ENCODE results near the gene CAMTA1.
"Not testable (repeated sequence)": the region's sequence is repeated elsewhere in the genome, so short reads cannot be mapped to it uniquely, and the experiment has no call there.

CAMTA1 gene

DNA sequence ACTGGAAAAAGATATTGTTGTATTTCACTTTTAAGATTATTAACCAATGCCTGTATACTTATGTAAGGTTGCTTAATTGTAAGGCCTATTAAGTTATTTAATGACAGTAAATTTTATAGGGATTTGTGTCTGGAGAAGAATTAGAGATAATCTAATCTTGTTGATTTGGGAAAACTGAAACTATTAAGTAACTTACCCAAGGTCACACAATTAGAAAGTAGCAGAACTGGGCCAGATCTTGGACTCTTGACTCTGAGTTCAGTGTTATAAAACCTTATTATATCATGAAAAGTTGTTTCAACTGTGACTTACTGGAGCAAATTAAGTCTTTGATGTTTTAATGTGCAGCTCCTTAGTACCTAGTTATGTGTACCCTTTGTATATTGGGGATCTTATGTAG, 38.5 kb downstream of the CAMTA1 start:
- no peak for TF ChIP-seq Cebpa-rat (IDR thresholded peaks at IDR 0.05)
- H3K4me1 ChIP-seq: peaks cover 41% of the 10 kb centered on the region

DNA sequence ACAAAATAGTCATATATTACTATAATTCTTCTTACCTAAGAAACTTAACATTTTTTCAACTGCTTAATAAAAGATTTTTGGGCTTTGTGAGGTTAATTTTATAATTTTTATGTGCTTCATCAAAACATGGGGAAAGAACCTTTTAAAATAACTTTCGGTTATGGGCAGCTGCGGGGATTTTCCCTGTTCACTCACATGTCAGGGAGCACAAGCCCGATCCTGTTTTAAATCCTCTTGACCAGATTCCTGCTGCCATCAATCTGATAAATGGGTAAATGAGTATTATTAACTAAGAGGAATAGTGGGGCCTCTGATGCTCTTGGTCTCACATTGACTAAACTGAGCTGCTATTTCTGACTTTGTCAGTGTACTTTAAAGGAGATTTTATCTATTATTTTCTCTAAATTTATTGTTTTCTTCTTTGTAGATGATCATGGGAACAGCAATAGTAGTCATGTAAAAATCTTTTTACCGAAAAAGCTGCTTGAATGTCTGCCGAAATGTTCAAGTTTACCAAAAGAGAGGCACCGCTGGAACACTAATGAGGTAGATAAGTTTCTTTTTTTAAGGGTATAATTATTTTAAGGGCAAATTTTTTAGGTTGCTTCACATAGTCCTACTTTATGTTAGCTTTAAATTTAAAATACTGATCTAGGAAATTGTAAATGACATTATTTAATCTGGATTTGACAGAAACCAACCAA, 39.6 kb downstream of the CAMTA1 start:
- no peak for TF ChIP-seq Cebpa-rat (IDR thresholded peaks at IDR 0.05)
- peaks cover 25% of the 10 kb centered on the region for H3K36me3 ChIP-seq
- H3K4me1 ChIP-seq: peaks cover 37% of the 10 kb centered on the region
- H3K9me3 ChIP-seq: no peaks in the 10 kb centered on the region
- H4K20me1 ChIP-seq: peaks cover 83% of the 10 kb centered on the region
- no peak overlapping the region for H3K4me2 ChIP-seq
- no peak overlapping the region for H3K4me3 ChIP-seq
- no peak overlapping the region for H3K27ac ChIP-seq
- no peak overlapping the region for H3K9ac ChIP-seq
- H3K27me3 ChIP-seq: no peaks in the 10 kb centered on the region

More for the DNA sequence above, 38.5 kb downstream of the CAMTA1 start:
- H3K36me3 ChIP-seq: peaks cover 15% of the 10 kb centered on the region
- H3K9ac ChIP-seq: no peak overlapping the region
- H3K4me3 ChIP-seq: no peak overlapping the region
- H4K20me1 ChIP-seq: peaks cover 85% of the 10 kb centered on the region
- H3K27me3 ChIP-seq: no peaks in the 10 kb centered on the region
- no peak overlapping the region for H3K4me2 ChIP-seq
- H3K27ac ChIP-seq: no peak overlapping the region
- no peaks in the 10 kb centered on the region for H3K9me3 ChIP-seq

DNA sequence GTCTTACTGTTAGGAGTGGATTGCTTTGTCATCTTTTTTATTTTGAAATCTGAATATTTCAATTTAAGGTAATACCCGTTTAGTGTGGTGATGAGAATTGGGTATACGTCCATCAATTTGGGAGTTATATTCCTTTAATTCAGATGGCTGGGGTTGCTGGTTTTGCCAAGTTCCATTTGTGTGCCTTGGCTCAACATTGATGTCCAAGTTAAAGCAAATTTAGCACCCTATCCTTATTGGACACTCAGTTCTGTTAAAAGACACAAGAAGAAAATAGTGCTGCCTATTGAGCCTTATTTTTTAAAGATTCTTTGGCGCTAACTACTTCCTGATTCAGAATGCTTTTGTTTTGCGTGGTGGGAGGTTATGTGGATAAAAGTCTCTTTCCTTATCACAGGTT, 40.6 kb downstream of the CAMTA1 start:
- Histone ChIP-seq H3K4me1 (peaks cover 27% of the 10 kb centered on the region), H3K4me3 (no peak overlapping the region), H3K9me3 (no peaks in the 10 kb centered on the region), H3K36me3 (peaks cover 34% of the 10 kb centered on the region), H3K27me3 (no peaks in the 10 kb centered on the region), H3K4me2 (no peak overlapping the region), H3K27ac (no peak overlapping the region), H3K9ac (no peak overlapping the region), H4K20me1 (peaks cover 73% of the 10 kb centered on the region)
- no peak for TF ChIP-seq Cebpa-rat (IDR thresholded peaks at IDR 0.05)

DNA sequence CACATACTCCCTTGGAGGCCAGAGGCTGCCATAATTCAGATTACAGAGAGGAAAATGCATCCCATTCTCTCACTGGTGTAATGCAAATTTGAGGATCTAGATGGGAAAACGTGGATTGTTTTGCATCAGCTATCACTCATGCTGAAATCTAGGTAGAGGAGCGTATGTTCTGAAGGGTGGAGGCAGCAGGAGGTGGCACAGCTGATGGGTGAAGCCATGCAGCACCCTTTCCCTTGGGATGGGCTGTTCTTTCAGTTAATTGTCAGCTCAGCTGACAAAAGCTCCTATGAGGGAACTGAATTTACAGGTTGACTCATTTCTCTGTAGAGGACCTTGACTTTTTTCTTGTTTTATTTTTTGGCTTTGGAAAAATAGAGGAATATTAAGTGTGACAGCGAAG, 41.8 kb downstream of the CAMTA1 start:
- Histone ChIP-seq H3K4me1 (peaks cover 26% of the 10 kb centered on the region), H3K27me3 (no peaks in the 10 kb centered on the region), H3K4me2 (no peak overlapping the region), H3K27ac (no peak overlapping the region), H3K36me3 (peaks cover 35% of the 10 kb centered on the region), H3K4me3 (no peak overlapping the region), H3K9me3 (no peaks in the 10 kb centered on the region), H4K20me1 (peaks cover 70% of the 10 kb centered on the region; the same call in 1 of the 2 replicates), H3K9ac (no peak overlapping the region)
- TF ChIP-seq Cebpa-rat (IDR thresholded peaks at IDR 0.05): no peak

DNA sequence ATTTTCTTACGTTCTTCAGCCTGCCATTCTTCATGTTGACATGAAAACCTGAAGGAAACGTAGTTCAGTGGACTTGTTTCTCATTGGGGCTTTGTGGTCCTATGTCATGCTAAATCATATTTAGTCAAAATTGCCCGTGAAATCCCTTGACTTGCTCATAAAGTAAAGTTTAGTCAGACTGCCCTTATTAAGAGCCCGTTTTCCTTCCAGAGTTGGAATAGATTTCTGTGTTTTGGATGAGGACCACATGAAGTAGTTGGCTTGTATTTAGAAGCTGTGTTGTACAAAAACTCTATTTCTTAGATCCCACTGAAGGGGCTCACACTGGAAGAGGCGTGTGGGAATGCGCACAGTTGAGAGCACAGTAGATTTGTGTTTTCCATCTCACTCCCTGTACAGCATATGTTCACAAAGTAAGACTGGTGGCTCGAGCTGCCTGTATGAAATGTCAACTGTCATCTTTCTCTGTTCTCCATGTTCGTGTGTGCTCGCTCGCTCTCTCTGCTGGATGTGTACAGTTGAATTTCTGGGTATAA, 42.4 kb downstream of the CAMTA1 start:
- H3K9me3 ChIP-seq: no peaks in the 10 kb centered on the region
- H3K4me3 ChIP-seq: no peak overlapping the region
- H3K9ac ChIP-seq: no peak overlapping the region
- no peaks in the 10 kb centered on the region for H3K27me3 ChIP-seq
- TF ChIP-seq Cebpa-rat (IDR thresholded peaks at IDR 0.05): no peak
- no peak overlapping the region for H3K4me2 ChIP-seq
- peaks cover 70% of the 10 kb centered on the region; the same call in 1 of the 2 replicates for H4K20me1 ChIP-seq
- H3K27ac ChIP-seq: no peak overlapping the region
- peaks cover 20% of the 10 kb centered on the region for H3K4me1 ChIP-seq
- H3K36me3 ChIP-seq: peaks cover 35% of the 10 kb centered on the region

DNA sequence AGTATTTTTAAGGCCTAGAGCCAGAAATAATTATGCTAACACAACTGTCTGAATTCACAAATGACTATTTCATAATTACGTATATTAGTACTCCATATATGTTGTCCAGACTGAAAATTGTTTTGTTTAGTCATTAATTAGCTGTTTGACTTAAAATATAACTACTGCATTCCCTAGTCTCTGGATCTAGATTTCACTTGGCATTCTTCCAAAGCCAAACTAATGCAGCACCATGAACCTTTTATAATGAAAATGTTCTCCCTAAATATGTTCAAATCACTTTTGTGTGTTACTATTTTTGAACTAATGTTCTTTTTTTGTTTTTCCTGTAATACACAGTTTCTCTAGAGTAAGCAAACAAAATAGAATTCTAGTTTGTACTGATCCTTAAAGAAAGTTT, 46.1 kb downstream of the CAMTA1 start:
- peaks cover 50% of the 10 kb centered on the region for H3K36me3 ChIP-seq
- TF ChIP-seq Cebpa-rat (IDR thresholded peaks at IDR 0.05): no peak
- H3K27me3 ChIP-seq: no peaks in the 10 kb centered on the region
- H3K4me2 ChIP-seq: no peak overlapping the region
- no peak overlapping the region for H3K4me3 ChIP-seq
- H3K9ac ChIP-seq: no peak overlapping the region
- H3K9me3 ChIP-seq: no peaks in the 10 kb centered on the region
- H4K20me1 ChIP-seq: peaks cover 79% of the 10 kb centered on the region
- no peak overlapping the region for H3K27ac ChIP-seq
- peaks cover 13% of the 10 kb centered on the region for H3K4me1 ChIP-seq

DNA sequence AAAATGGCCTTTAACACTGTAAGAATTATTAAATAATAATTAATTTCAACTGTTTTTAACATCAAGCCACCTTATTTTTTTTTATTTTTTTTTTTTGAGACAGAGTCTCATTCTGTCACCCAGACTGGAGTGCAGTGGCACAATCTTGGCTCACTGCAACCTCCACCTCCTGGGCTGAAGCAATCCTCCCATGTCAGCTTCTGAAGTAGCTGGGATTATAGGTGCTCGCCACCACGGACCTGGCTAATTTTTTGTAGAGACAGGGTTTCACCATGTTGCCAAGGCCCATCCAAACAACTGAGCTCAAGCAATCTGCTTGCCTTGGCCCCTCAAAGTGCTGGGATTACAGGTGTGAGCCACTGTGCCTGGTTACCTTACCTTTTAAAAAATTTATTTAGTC, 46.8 kb downstream of the CAMTA1 start:
- peaks cover 80% of the 10 kb centered on the region for H4K20me1 ChIP-seq
- H3K9ac ChIP-seq, H3K27ac ChIP-seq: not testable (repeated sequence)

DNA sequence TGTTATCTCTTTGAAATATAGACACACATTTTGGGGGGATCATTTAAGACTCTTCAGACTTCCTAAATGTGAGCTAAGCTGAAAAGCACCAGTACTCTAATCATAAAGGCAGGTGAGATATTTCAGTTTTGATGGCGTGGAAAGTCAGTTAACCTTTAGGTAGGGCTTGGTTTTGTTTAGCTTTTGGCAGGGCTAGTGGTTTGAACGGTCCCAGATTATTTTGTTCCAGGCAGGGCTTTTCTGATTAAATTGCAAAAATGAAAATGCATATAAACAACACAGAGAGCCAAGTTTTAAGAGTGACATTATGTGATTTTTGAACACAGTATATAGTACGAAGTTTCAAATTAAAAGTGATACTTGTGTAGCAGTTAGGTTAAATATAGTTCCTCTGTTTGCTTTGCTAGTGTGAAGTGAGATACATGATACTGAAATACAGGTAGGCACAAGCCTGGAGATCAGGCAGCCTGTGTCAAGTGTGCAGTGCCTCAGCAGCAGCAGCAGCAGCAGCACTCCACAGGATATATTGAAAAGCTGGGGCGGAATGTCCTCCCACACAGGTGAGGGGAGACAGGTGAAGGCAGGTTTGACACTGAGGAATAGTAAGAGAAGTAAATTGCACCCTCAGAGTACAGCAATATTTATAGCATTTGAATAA, 47.4 kb downstream of the CAMTA1 start:
- no peak overlapping the region for H3K4me2 ChIP-seq
- H3K4me3 ChIP-seq: no peak overlapping the region
- no peak for TF ChIP-seq Cebpa-rat (IDR thresholded peaks at IDR 0.05)
- peaks cover 4% of the 10 kb centered on the region; the same call in 1 of the 2 replicates for H3K4me1 ChIP-seq
- H3K27ac ChIP-seq: no peak overlapping the region
- H3K9me3 ChIP-seq: no peaks in the 10 kb centered on the region
- H3K36me3 ChIP-seq: peaks cover 56% of the 10 kb centered on the region
- no peaks in the 10 kb centered on the region for H3K27me3 ChIP-seq
- H3K9ac ChIP-seq: no peak overlapping the region
- peaks cover 80% of the 10 kb centered on the region for H4K20me1 ChIP-seq

More for the DNA sequence above, 46.8 kb downstream of the CAMTA1 start:
- H3K4me3 ChIP-seq, H3K9me3 ChIP-seq, H3K27me3 ChIP-seq, H3K4me2 ChIP-seq: not testable (repeated sequence)
- H3K36me3 ChIP-seq: peaks cover 55% of the 10 kb centered on the region
- H3K4me1 ChIP-seq: peaks cover 11% of the 10 kb centered on the region

DNA sequence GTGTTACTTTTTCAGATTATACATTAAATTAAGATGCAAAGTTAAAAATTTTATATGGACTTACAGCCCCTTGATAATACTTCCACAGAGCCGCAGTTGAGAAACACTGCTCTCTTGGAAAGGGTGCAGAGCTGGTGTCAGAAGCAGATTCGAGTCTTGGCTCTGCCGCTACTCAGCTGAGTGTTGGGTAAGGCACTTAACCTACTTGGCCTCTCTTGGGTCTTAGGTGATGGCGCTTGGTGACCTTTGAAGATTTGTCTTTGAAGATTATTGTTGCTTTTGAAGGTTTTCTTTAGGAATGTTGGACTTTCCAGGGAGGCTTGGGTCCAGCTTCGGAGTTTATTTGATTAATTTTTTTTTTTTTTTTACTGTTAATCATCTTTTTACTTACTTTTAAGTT, 48.5 kb downstream of the CAMTA1 start:
- Histone ChIP-seq H3K4me2 (no peak overlapping the region), H4K20me1 (peaks cover 81% of the 10 kb centered on the region), H3K4me1 (peaks cover 4% of the 10 kb centered on the region; the same call in 1 of the 2 replicates), H3K4me3 (no peak overlapping the region), H3K9me3 (no peaks in the 10 kb centered on the region), H3K27ac (no peak overlapping the region), H3K9ac (no peak overlapping the region), H3K36me3 (peaks cover 56% of the 10 kb centered on the region), H3K27me3 (no peaks in the 10 kb centered on the region)
- no peak for TF ChIP-seq Cebpa-rat (IDR thresholded peaks at IDR 0.05)

DNA sequence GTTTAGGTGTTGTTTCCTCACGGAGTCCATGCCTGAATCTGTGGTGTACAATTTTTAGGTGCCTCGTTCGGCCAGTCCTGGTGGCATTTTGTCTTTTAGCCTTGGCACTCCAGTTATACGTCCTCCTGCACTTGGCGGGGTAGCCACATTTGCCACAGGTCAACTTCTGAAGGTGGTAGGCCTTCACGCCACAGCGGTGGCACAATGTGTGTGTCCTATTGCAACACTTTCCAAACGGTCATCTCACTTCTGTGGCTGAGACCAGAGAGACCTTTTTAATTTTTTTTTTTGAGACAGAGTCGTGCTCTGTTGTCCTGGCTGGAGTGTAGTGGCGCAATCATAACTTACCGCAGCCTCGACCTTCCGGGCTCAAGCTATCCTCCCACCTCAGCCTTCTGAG, 49.1 kb downstream of the CAMTA1 start:
- Histone ChIP-seq H4K20me1 (peaks cover 78% of the 10 kb centered on the region), H3K4me2 (no peak overlapping the region), H3K9me3 (no peaks in the 10 kb centered on the region), H3K4me3 (no peak overlapping the region), H3K4me1 (peaks cover 4% of the 10 kb centered on the region; the same call in 1 of the 2 replicates), H3K27me3 (no peaks in the 10 kb centered on the region), H3K27ac (no peak overlapping the region), H3K36me3 (peaks cover 56% of the 10 kb centered on the region), H3K9ac (no peak overlapping the region)
- no peak for TF ChIP-seq Cebpa-rat (IDR thresholded peaks at IDR 0.05)
